K562 (cell line): Measurements from ENCODE around the gene SLC7A6.

Source experiments
- ARNT ChIP-seq, 2 experiments: fragments of 450-650 bp; IDR thresholded peaks; 2 replicates each; pipeline ENCODE4 v1.6.1; 2016; ENCODE audit warnings: mild to moderate bottlenecking in 1 of 2
- ZNF639 ChIP-seq, 2 experiments: fragments of 200-800 bp in 1 of 2; sonication (Bioruptor generic) in 1 of 2; sonication (generic) in 1 of 2; formaldehyde crosslinking in 1 of 2; IDR thresholded peaks in 1 of 2; conservative IDR thresholded peaks in 1 of 2; 2 replicates each; pipeline versions ENCODE4 v1.5.0 to v1.6.1; 2016 to 2020; ENCODE audit warnings: missing compliant biosample characterization in 1 of 2, missing genetic modification characterization in 1 of 2, missing genetic modification reagents in 1 of 2

- TF ChIP-seq ZNF639 (CRISPR knock-in tag; conservative IDR thresholded peaks at IDR 0.05 in 1 of 2, IDR thresholded peaks at IDR 0.05 in 1 of 2) (no peak), ARNT (IDR thresholded peaks at IDR 0.05) (no peak)
Measured at GRCh38 chr16:68349838-68350410, 85.6 kb downstream of the SLC7A6 start.
